Measurements from ENCODE around the gene ESYT1.

The ESYT1 gene

GRCh38 chr12:56103066-56103711 is 24.9 kb upstream of the ESYT1 start:
- CTCF ChIA-PET, result interaction anchor here (0.6 to 1.4 kb wide), 2 partner anchors 24 to 362 kb away, joined by 3 to 10 read pairs; no protein-coding TSS in a partner anchor
- DNase-seq (ENCODE audit: low spot score), result no peak
- POLR2A ChIA-PET (ENCODE audit: low non-redundant PET), result interaction anchor here (0.6 to 2.7 kb wide), 5 partner anchors 14 to 335 kb away, joined by 3 to 10 read pairs (median 5); partner anchors contain the start of gene ZC3H10
- TF ChIP-seq CTCF (conservative IDR thresholded peaks at IDR 0.05; ENCODE audit: low read depth), result no peak
- no peak overlapping the region for H3K27ac ChIP-seq

GRCh38 chr12:56103823-56104108 is 24.3 kb upstream of the ESYT1 start:
- CTCF ChIA-PET, result interaction anchor here (0.6 to 1.4 kb wide), 3 partner anchors 25 to 363 kb away, joined by 3 to 10 read pairs (median 3); no protein-coding TSS in a partner anchor

GRCh38 chr12:56104109-56104814 is 23.8 kb upstream of the ESYT1 start, which contains the start of gene PA2G4:
Gene PA2G4, plus strand, starts transcription at chr12:56104559. Its CDS starts 179 bp downstream, at chr12:56104738.
- ChIA-PET POLR2A (ENCODE audit: low non-redundant PET) (interaction anchor here (0.6 to 2.7 kb wide), 9 partner anchors 8 to 60 kb away, joined by 3 to 10 read pairs (median 5); partner anchors contain the start of gene ZC3H10), CTCF (interaction anchor here (0.7 to 1.4 kb wide), 3 partner anchors 20 to 108 kb away, joined by 3 to 10 read pairs (median 3); no protein-coding TSS in a partner anchor)
- peak; percentile 96 for DNase-seq (ENCODE audit: low spot score)
- TF ChIP-seq CTCF (conservative IDR thresholded peaks at IDR 0.05; ENCODE audit: low read depth), result no peak
- peak within 1 kb of the TSS; percentile 83 for H3K27ac ChIP-seq

More at GRCh38 chr12:56103823-56104108, 24.3 kb upstream of the ESYT1 start:
- TF ChIP-seq CTCF (conservative IDR thresholded peaks at IDR 0.05; ENCODE audit: low read depth), result no peak
- peak overlapping the region; percentile 83 for H3K27ac ChIP-seq
- POLR2A ChIA-PET (ENCODE audit: low non-redundant PET), result interaction anchor here (0.6 to 2.7 kb wide), 8 partner anchors 14 to 335 kb away, joined by 3 to 10 read pairs (median 5); partner anchors contain the start of gene ZC3H10
- no peak for DNase-seq (ENCODE audit: low spot score)

- no peak for DNase-seq (ENCODE audit: low spot score)
- no peak for TF ChIP-seq CTCF (conservative IDR thresholded peaks at IDR 0.05; ENCODE audit: low read depth)
- peak overlapping the region; percentile 83 for H3K27ac ChIP-seq
- ChIA-PET POLR2A (ENCODE audit: low non-redundant PET) (interaction anchor here (0.8 to 2.7 kb wide), 5 partner anchors 10 to 60 kb away, joined by 3 to 10 read pairs (median 5); partner anchors contain the start of gene ZC3H10), CTCF (interaction anchor here (0.6 to 1.6 kb wide), 4 partner anchors 20 to 371 kb away, joined by 3 to 5 read pairs (median 4); no protein-coding TSS in a partner anchor)
Observed at GRCh38 chr12:56104815-56105608, 23.1 kb upstream of the ESYT1 start.

GRCh38 chr12:56105609-56105902 is 22.5 kb upstream of the ESYT1 start:
- H3K27ac ChIP-seq, result no peak overlapping the region
- DNase-seq (ENCODE audit: low spot score), result no peak
- POLR2A ChIA-PET (ENCODE audit: low non-redundant PET), result interaction anchor here (2.7 kb wide), 1 partner anchor 12 kb away, joined by 10 read pairs; the partner anchor contains the start of gene ZC3H10
- TF ChIP-seq CTCF (conservative IDR thresholded peaks at IDR 0.05; ENCODE audit: low read depth), result no peak
- CTCF ChIA-PET, result interaction anchor here (0.6 to 1.6 kb wide), 4 partner anchors 26 to 371 kb away, joined by 3 to 5 read pairs (median 4); no protein-coding TSS in a partner anchor

All from RWPE1 (cell line).